Measurements from ENCODE around the gene MFAP3L. TPM values are rescaled to one million over a fixed set of nuclear protein-coding genes. Genes with fewer than 3 reads are reported as not detected.
A peak's percentile ranks its signal among the peaks of the same experiment; 100 is the strongest.

The MFAP3L gene
- total RNA-seq, 1 donor from 2014 or later, result 1.6 TPM

- FAIRE-seq (no peak), DNase-seq (ENCODE audit: low read depth) (no peak)
- no peak for TF ChIP-seq CTCF (IDR thresholded peaks at IDR 0.05; ENCODE audit: insufficient read depth, low read length, severe bottlenecking)
- no peak overlapping the region for H3K4me3 ChIP-seq (ENCODE audit: low read depth, low read length)
- H3K27me3 ChIP-seq (ENCODE audit: control insufficient read depth, insufficient read depth, low read length), result no peaks in the 10 kb centered on the region
- no peaks in the 10 kb centered on the region for H3K36me3 ChIP-seq (ENCODE audit: control insufficient read depth, insufficient read depth, low read length)
These were observed 40.3 kb downstream of the MFAP3L start for GRCh38 chr4:169985881-169986280.

- TF ChIP-seq CTCF (IDR thresholded peaks at IDR 0.05; ENCODE audit: insufficient read depth, low read length, severe bottlenecking), result no peak
- no peaks in the 10 kb centered on the region for H3K36me3 ChIP-seq (ENCODE audit: control insufficient read depth, insufficient read depth, low read length)
- H3K27me3 ChIP-seq (ENCODE audit: control insufficient read depth, insufficient read depth, low read length), result no peaks in the 10 kb centered on the region
- H3K4me3 ChIP-seq (ENCODE audit: low read depth, low read length), result no peak overlapping the region
- no peak for DNase-seq (ENCODE audit: low read depth)
- no peak for FAIRE-seq
These were observed 41.5 kb downstream of the MFAP3L start for GRCh38 chr4:169984745-169985144.

GRCh38 chr4:169984173-169984572, 42.0 kb downstream of the MFAP3L start:
- DNase-seq (ENCODE audit: low read depth), result no peak
- Histone ChIP-seq H3K36me3 (ENCODE audit: control insufficient read depth, insufficient read depth, low read length) (no peaks in the 10 kb centered on the region), H3K27me3 (ENCODE audit: control insufficient read depth, insufficient read depth, low read length) (no peaks in the 10 kb centered on the region), H3K4me3 (ENCODE audit: low read depth, low read length) (no peak overlapping the region)
- no peak for FAIRE-seq
- no peak for TF ChIP-seq CTCF (IDR thresholded peaks at IDR 0.05; ENCODE audit: insufficient read depth, low read length, severe bottlenecking)

GRCh38 chr4:169976951-169977350, 49.2 kb downstream of the MFAP3L start:
- no peak for TF ChIP-seq CTCF (IDR thresholded peaks at IDR 0.05; ENCODE audit: insufficient read depth, low read length, severe bottlenecking)
- no peak for FAIRE-seq
- Histone ChIP-seq H3K36me3 (ENCODE audit: control insufficient read depth, insufficient read depth, low read length) (no peaks in the 10 kb centered on the region), H3K27me3 (ENCODE audit: control insufficient read depth, insufficient read depth, low read length) (no peaks in the 10 kb centered on the region), H3K4me3 (ENCODE audit: low read depth, low read length) (no peak overlapping the region)
- no peak for DNase-seq (ENCODE audit: low read depth)

GRCh38 chr4:169975838-169976796, 50.1 kb downstream of the MFAP3L start:
- peak; percentile 47 for DNase-seq (ENCODE audit: low read depth)
- Histone ChIP-seq H3K36me3 (ENCODE audit: control insufficient read depth, insufficient read depth, low read length) (no peaks in the 10 kb centered on the region), H3K27me3 (ENCODE audit: control insufficient read depth, insufficient read depth, low read length) (no peaks in the 10 kb centered on the region), H3K4me3 (ENCODE audit: low read depth, low read length) (no peak overlapping the region)
- FAIRE-seq, result no peak
- no peak for TF ChIP-seq CTCF (IDR thresholded peaks at IDR 0.05; ENCODE audit: insufficient read depth, low read length, severe bottlenecking)

Measured in bronchial epithelial cell (primary cell).